AG09319 (cell line): ENCODE results near the gene FBXO2.
"Not testable (repeated sequence)": the region's sequence is repeated elsewhere in the genome, so short reads cannot be mapped to it uniquely, and the experiment has no call there.

Experiments
- DNase-seq: peaks from one replicate; pipeline ENCODE4 v3.0.0-alpha.2; 2010; ENCODE audit warnings: low read depth; ENCODE audit errors: extremely low read depth
- TF ChIP-seq, protein P1 (sequence below): IDR thresholded peaks from 2 replicates; pipeline ENCODE4 v1.5.1; 2011; ENCODE audit warnings: low read depth, mild to moderate bottlenecking, inconsistent platforms, low read length, moderate library complexity

FBXO2 gene

GRCh38 chr1:11613347-11613746 lies 40.9 kb downstream of the FBXO2 start:
- TF ChIP-seq, protein P1, sequence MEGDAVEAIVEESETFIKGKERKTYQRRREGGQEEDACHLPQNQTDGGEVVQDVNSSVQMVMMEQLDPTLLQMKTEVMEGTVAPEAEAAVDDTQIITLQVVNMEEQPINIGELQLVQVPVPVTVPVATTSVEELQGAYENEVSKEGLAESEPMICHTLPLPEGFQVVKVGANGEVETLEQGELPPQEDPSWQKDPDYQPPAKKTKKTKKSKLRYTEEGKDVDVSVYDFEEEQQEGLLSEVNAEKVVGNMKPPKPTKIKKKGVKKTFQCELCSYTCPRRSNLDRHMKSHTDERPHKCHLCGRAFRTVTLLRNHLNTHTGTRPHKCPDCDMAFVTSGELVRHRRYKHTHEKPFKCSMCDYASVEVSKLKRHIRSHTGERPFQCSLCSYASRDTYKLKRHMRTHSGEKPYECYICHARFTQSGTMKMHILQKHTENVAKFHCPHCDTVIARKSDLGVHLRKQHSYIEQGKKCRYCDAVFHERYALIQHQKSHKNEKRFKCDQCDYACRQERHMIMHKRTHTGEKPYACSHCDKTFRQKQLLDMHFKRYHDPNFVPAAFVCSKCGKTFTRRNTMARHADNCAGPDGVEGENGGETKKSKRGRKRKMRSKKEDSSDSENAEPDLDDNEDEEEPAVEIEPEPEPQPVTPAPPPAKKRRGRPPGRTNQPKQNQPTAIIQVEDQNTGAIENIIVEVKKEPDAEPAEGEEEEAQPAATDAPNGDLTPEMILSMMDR = no peak
- no peak for DNase-seq

- TF ChIP-seq, protein P1 = no peak
These were observed 42.4 kb downstream of the FBXO2 start for GRCh38 chr1:11611638-11612327.

DNA sequence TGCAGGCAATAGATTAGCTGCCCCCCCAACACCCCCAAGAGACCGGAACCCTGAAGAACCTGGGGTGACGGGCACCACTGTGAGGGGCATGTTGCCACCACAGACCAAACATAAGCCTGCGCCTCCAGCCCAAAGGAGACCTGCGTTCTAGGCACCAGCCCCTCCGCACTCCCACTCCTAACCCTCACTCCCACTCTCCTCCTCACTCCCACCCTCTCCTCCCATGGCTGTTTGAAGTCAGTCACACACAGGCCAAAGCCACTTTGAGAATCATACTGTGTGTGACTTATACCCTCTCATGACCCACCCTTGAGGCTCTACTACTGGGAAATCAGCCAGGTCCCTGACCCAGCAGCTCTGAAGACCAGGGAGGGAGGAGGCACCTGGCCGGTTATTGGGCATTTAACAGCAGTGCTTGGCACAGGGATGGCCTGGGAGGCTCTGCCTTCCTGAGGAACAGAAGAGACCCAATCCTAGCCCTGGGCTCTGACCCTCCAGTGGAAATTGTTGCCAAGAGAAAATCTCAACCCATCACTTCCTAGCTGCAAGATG lies 43.5 kb downstream of the FBXO2 start:
- no peak for DNase-seq
- TF ChIP-seq, protein P1 = no peak

More at GRCh38 chr1:11611638-11612327, 42.4 kb downstream of the FBXO2 start:
- DNase-seq = no peak

GRCh38 chr1:11609378-11609777 lies 44.9 kb downstream of the FBXO2 start:
- DNase-seq = not testable (repeated sequence)

- not testable (repeated sequence) for DNase-seq
These were observed 45.6 kb downstream of the FBXO2 start for GRCh38 chr1:11608596-11609130.

- TF ChIP-seq, protein P1 = no peak
- DNase-seq = no peak
These were observed 47.5 kb downstream of the FBXO2 start for GRCh38 chr1:11606775-11607174.

GRCh38 chr1:11602981-11603380 lies 51.2 kb downstream of the FBXO2 start:
- no peak for DNase-seq
- TF ChIP-seq, protein P1 = no peak

DNA sequence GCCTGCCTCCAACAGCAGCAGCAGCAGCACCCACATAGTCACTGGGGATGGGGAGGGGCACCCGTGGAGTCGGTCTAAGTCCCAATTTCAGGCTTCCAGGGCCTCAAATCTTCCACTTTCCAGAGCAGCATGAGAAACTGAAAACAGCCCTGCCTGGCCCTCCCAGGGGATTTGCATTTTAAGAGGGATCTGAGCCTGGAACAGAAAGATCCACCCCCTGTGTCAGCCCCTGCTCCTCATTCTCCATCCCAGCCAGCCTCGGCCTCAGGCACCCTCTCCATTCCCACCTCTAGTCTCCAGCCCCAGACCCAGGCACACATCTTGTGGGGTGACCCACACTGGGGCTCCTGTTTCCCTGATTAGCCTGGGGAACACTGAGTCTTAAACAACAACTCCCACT lies 51.8 kb downstream of the FBXO2 start:
- TF ChIP-seq, protein P1 = no peak
- DNase-seq = no peak
